Measurements from ENCODE around the gene RAPGEF1. TPM values are rescaled to one million over a fixed set of nuclear protein-coding genes. Genes with fewer than 3 reads are reported as not detected.

Gene RAPGEF1
- 27.7 and 32.5 TPM in 2 replicates for polyA plus RNA-seq (2011; rRNA removed)
- polyA plus RNA-seq (2012; cell fraction: cytosol; rRNA removed) = 21.8 and 26.8 TPM in 2 replicates
- polyA plus RNA-seq (2012; cell fraction: nucleus; rRNA removed) = 38.6 and 40.1 TPM in 2 replicates
- polyA plus RNA-seq (2017; fragmentation: RNase III; extraction: RNeasy Plus Mini Kit Qiagen cat#74134 plus additional on column Dnase treatment) = 20.6 to 21.7 TPM (median 21.6 TPM) in 3 replicates
- polyA minus RNA-seq (2011; rRNA and poly(A)+ RNA removed) = 31.3 and 33.3 TPM in 2 replicates

- ChIA-PET POLR2A (no interaction called here), CTCF (interaction anchor here (0.5 to 25.4 kb wide), 61 partner anchors 9 to 1279 kb away, joined by 3 to 737 read pairs (median 4); partner anchors contain the start of gene POMT1)
- peaks cover 31% of the 10 kb centered on the region for H3K4me1 ChIP-seq
- FAIRE-seq (no peak), ATAC-seq (peak; percentile 62 to 67), DNase-seq (ENCODE audit: low read depth in 1 of 2, low spot score in 1 of 2) (peak in 1 of 2 experiments; percentile 40)
- H3K27ac ChIP-seq = peak within 1 kb of the TSS; percentile 80 to 99
- H3K4me3 ChIP-seq = peak within 1 kb of the TSS; percentile 67
- H3K9me3 ChIP-seq = no peaks in the 10 kb centered on the region
- peak within 1 kb of the TSS; percentile 96 for H3K4me2 ChIP-seq
- 72% methylated on average over 5 of the region's 69 CpGs for WGBS (ENCODE audit: missing lambda C conversion rate)
- peak in 1 of 2 experiments; percentile 37; a peak in 1 of 5 replicates for TF ChIP-seq JUN (IDR thresholded peaks at IDR 0.05)
- no peak for TF ChIP-seq HOXB5 (CRISPR knock-in tag; IDR thresholded peaks at IDR 0.05)
- TF ChIP-seq CTCF (IDR thresholded peaks at IDR 0.05) = peak; percentile 100
- peak; percentile 97 for TF ChIP-seq SMC3 (IDR thresholded peaks at IDR 0.05)
- peak; percentile 38; the same call in 1 of the 2 replicates for TF ChIP-seq MAX (IDR thresholded peaks at IDR 0.05)
- peak; percentile 67 to 87 for TF ChIP-seq RAD21 (conservative IDR thresholded peaks at IDR 0.05 in 1 of 2, IDR thresholded peaks at IDR 0.05 in 1 of 2)
- TF ChIP-seq HOXB13 (CRISPR knock-in tag; IDR thresholded peaks at IDR 0.05; ENCODE audit: low read depth) = no peak
- TF ChIP-seq MAFK (IDR thresholded peaks at IDR 0.05; ENCODE audit: partially characterized antibody) = no peak
Observed at GRCh38 chr9:131739959-131740648, at the start of gene RAPGEF1. TSS of gene RAPGEF1 (minus strand) at chr9:131740076. CDS start at chr9:131739830, 246 bp downstream.

- CTCF ChIA-PET = no interaction called here
- no peak for FAIRE-seq
Observed at GRCh38 chr9:131788851-131789250, 49.0 kb upstream of the RAPGEF1 start.

GRCh38 chr9:131787838-131788237, 48.0 kb upstream of the RAPGEF1 start:
- no peak overlapping the region for H3K4me2 ChIP-seq
- ATAC-seq (no peak), DNase-seq (ENCODE audit: low read depth in 1 of 2, low spot score in 1 of 2) (no peak), FAIRE-seq (no peak)
- 42% methylated on average over 9 of the region's 9 CpGs for WGBS (ENCODE audit: missing lambda C conversion rate)
- H3K4me1 ChIP-seq = no peaks in the 10 kb centered on the region
- POLR2A ChIA-PET = no interaction called here
- H3K4me3 ChIP-seq = no peak overlapping the region
- CTCF ChIA-PET = no interaction called here
- H3K27ac ChIP-seq = no peak overlapping the region
- TF ChIP-seq HES2 (IDR thresholded peaks at IDR 0.05) (no peak), CHD4 (IDR thresholded peaks at IDR 0.05; ENCODE audit: borderline replicate concordance) (no peak), PBX3 (IDR thresholded peaks at IDR 0.05) (no peak), USF2 (IDR thresholded peaks at IDR 0.05) (no peak), EHF (CRISPR knock-in tag; IDR thresholded peaks at IDR 0.05) (no peak), FOSB (CRISPR knock-in tag; IDR thresholded peaks at IDR 0.05) (no peak), SMC3 (IDR thresholded peaks at IDR 0.05) (no peak), RNF2 (IDR thresholded peaks at IDR 0.05; ENCODE audit: borderline replicate concordance, low read depth) (no peak), HMGXB4 (CRISPR knock-in tag; IDR thresholded peaks at IDR 0.05; ENCODE audit: borderline replicate concordance) (no peak), NPAS2 (CRISPR knock-in tag; IDR thresholded peaks at IDR 0.05; ENCODE audit: borderline replicate concordance) (no peak)
- H3K9me3 ChIP-seq = peaks cover 14% of the 10 kb centered on the region

More at GRCh38 chr9:131788851-131789250, 49.0 kb upstream of the RAPGEF1 start:
- Histone ChIP-seq H3K4me2 (no peak overlapping the region), H3K27ac (no peak overlapping the region), H3K4me3 (no peak overlapping the region), H3K4me1 (no peaks in the 10 kb centered on the region), H3K9me3 (peaks cover 11% of the 10 kb centered on the region)
- TF ChIP-seq ZNF302 (CRISPR knock-in tag; IDR thresholded peaks at IDR 0.05) = no peak
- TF ChIP-seq CBX8 (IDR thresholded peaks at IDR 0.05) = no peak
- no peak for TF ChIP-seq MAZ (IDR thresholded peaks at IDR 0.05; ENCODE audit: borderline replicate concordance, low read depth, low read length)
- no peak for TF ChIP-seq FOSB (CRISPR knock-in tag; IDR thresholded peaks at IDR 0.05)
- TF ChIP-seq KDM1A (IDR thresholded peaks at IDR 0.05; ENCODE audit: low read depth) = no peak
- no peak for TF ChIP-seq RNF2 (IDR thresholded peaks at IDR 0.05; ENCODE audit: borderline replicate concordance, low read depth)
- no peak for TF ChIP-seq HOXA7 (CRISPR knock-in tag; IDR thresholded peaks at IDR 0.05)
- TF ChIP-seq HDAC2 (IDR thresholded peaks at IDR 0.05) = no peak
- no peak for TF ChIP-seq KDM5A (IDR thresholded peaks at IDR 0.05)
- TF ChIP-seq HOXB5 (CRISPR knock-in tag; IDR thresholded peaks at IDR 0.05) = no peak
- TF ChIP-seq BHLHE40 (IDR thresholded peaks at IDR 0.05; ENCODE audit: low read depth, low read length) = no peak
- POLR2A ChIA-PET = interaction anchor here (0.6 kb wide), 1 partner anchor 33 kb away, joined by 3 read pairs; no protein-coding TSS in a partner anchor
- 8% methylated on average over 1 of the region's 1 CpG for WGBS (ENCODE audit: missing lambda C conversion rate)
- ATAC-seq (no peak), DNase-seq (ENCODE audit: low read depth in 1 of 2, low spot score in 1 of 2) (no peak)
